H1 (cell line): ENCODE data around the gene ADAM22. TPM values are rescaled to one million over a fixed set of nuclear protein-coding genes. Genes with fewer than 3 reads are reported as not detected.

Experiments
- CTCF ChIA-PET: fragments of 300-600 bp; sonication (Branson Sonifier 250); formaldehyde crosslinking; loops from one replicate; lab custom pipeline; 2021; ENCODE audit not compliant: partially characterized antibody; lab: Charles Lee
- POLR2A ChIA-PET: fragments of 300-600 bp; sonication (Branson Sonifier 250); formaldehyde crosslinking; loops from one replicate; lab custom pipeline; 2021; ENCODE audit warnings: inconsistent platforms; ENCODE audit not compliant: partially characterized antibody; lab: Charles Lee
- DNase-seq, 2 experiments: peaks; one replicate each; pipeline versions ENCODE4 v3.0.0 to v3.0.0-alpha.2; 2010 to 2022; ENCODE audit warnings: low spot score in 2 of 2, low read depth in 1 of 2, mixed read lengths in 1 of 2
- FAIRE-seq: peaks from 2 replicates; lab custom pipeline; 2011; peaks lifted over from hg19 to GRCh38; lab: Jason Lieb, UNC
- H2AFZ ChIP-seq: 2 replicates; pipeline ENCODE4 v1.8.1; 2012; ENCODE audit warnings: low read length, inconsistent platforms
- H2AK5ac ChIP-seq: 2 replicates; pipeline ENCODE4 v1.6.1; 2013; ENCODE audit warnings: low read depth, low read length
- H2BK120ac ChIP-seq: replicated peaks from 2 replicates; pipeline ENCODE3; 2013; ENCODE audit warnings: low read depth, low read length, inconsistent platforms
- H2BK12ac ChIP-seq: 2 replicates; pipeline ENCODE4 v1.6.1; 2013; ENCODE audit warnings: low read depth, low read length
- H2BK15ac ChIP-seq: 2 replicates; pipeline ENCODE4 v1.6.1; 2013; ENCODE audit warnings: low read length
- H2BK20ac ChIP-seq: 2 replicates; pipeline ENCODE4 v1.6.1; 2013; ENCODE audit warnings: low read length
- H2BK5ac ChIP-seq: 2 replicates; pipeline ENCODE4 v1.6.1; 2013; ENCODE audit warnings: low read depth, low read length
- H3K14ac ChIP-seq: 2 replicates; pipeline ENCODE4 v1.6.1; 2013; ENCODE audit warnings: inconsistent platforms; ENCODE audit not compliant: insufficient read length
- H3K18ac ChIP-seq: 2 replicates; pipeline ENCODE4 v1.6.1; 2013; ENCODE audit warnings: low read length; ENCODE audit errors: extremely low read depth
- H3K23ac ChIP-seq: 2 replicates; pipeline ENCODE4 v1.6.1; 2013; ENCODE audit warnings: inconsistent platforms; ENCODE audit not compliant: insufficient read length
- H3K23me2 ChIP-seq: 2 replicates; pipeline ENCODE4 v1.6.1; 2013; ENCODE audit warnings: low read depth, low read length
- H3K27ac ChIP-seq: 2 replicates; pipeline ENCODE4 v1.6.1; 2011; ENCODE audit warnings: low read depth, low read length, inconsistent platforms
- H3K27me3 ChIP-seq, 4 experiments: replicated peaks in 1 of 4; 1 replicate in 1 of 4; 2 replicates in 3 of 4; pipeline versions ENCODE4 v1.6.1 to v1.8.1; 2011 to 2013; ENCODE audit warnings: low read length in 3 of 4, mild to moderate bottlenecking in 3 of 4, inconsistent platforms in 2 of 4, mixed read lengths in 2 of 4, moderate library complexity in 1 of 4; ENCODE audit not compliant: control insufficient read depth in 3 of 4, insufficient read depth in 3 of 4; ENCODE audit errors: extremely low read depth in 1 of 4
- H3K36me3 ChIP-seq, 4 experiments: 2 replicates each; pipeline versions ENCODE4 v1.6.1 to v1.8.1; 2011 to 2013; ENCODE audit warnings: mild to moderate bottlenecking in 4 of 4, low read length in 3 of 4, moderate library complexity in 2 of 4, control low read depth in 1 of 4, inconsistent platforms in 1 of 4; ENCODE audit not compliant: insufficient read depth in 4 of 4, control insufficient read depth in 2 of 4
- H3K4ac ChIP-seq: replicated peaks from 2 replicates; pipeline ENCODE3; 2013; ENCODE audit warnings: low read length, low read depth, mixed read lengths, inconsistent platforms; ENCODE audit not compliant: insufficient read length
- H3K4me1 ChIP-seq, 4 experiments: replicated peaks in 1 of 4; 1 replicate in 1 of 4; 2 replicates in 3 of 4; pipeline versions ENCODE4 v1.6.1 to v1.8.1; 2011 to 2013; ENCODE audit warnings: low read length in 3 of 4, inconsistent platforms in 2 of 4, mixed read lengths in 1 of 4; ENCODE audit not compliant: insufficient read depth in 4 of 4, control insufficient read depth in 3 of 4
- H3K4me2 ChIP-seq, 2 experiments: 2 replicates each; pipeline versions ENCODE4 v1.6.1 to v1.8.1; 2011 to 2013; ENCODE audit warnings: low read depth in 2 of 2, low read length in 2 of 2, control low read depth in 1 of 2, inconsistent platforms in 1 of 2, mild to moderate bottlenecking in 1 of 2; ENCODE audit not compliant: insufficient read depth in 1 of 2
- H3K4me3 ChIP-seq, 4 experiments: fragments of 200-600, 300-600 bp in 1 of 4; sonication (generic), shearing (Covaris generic), sonication (Bioruptor Twin) in 1 of 4; 2 replicates each; pipeline versions ENCODE4 v1.5.1 to v1.8.1; 2011 to 2016; ENCODE audit warnings: low read length in 4 of 4, low read depth in 3 of 4, control low read depth in 2 of 4, inconsistent platforms in 2 of 4, mild to moderate bottlenecking in 2 of 4, mixed read lengths in 1 of 4, moderate library complexity in 1 of 4; ENCODE audit not compliant: insufficient read depth in 2 of 4; ENCODE audit errors: extremely low read depth in 1 of 4
- H3K56ac ChIP-seq: replicated peaks from 2 replicates; pipeline ENCODE3; 2013; ENCODE audit warnings: low read depth, mild to moderate bottlenecking, mixed read lengths, low read length, inconsistent platforms; ENCODE audit not compliant: insufficient read length
- H3K79me1 ChIP-seq: 2 replicates; pipeline ENCODE4 v1.6.1; 2013; ENCODE audit warnings: low read depth, low read length, control low read depth
- H3K79me2 ChIP-seq, 2 experiments: 2 replicates each; pipeline versions ENCODE4 v1.6.1 to v1.8.1; 2012 to 2013; ENCODE audit warnings: low read length in 2 of 2, mild to moderate bottlenecking in 2 of 2, inconsistent platforms in 1 of 2; ENCODE audit not compliant: insufficient read depth in 2 of 2, control insufficient read depth in 1 of 2
- H3K9ac ChIP-seq, 4 experiments: replicated peaks in 1 of 4; 1 replicate in 1 of 4; 2 replicates in 3 of 4; pipeline versions ENCODE4 v1.6.1 to v1.8.1; 2011 to 2013; ENCODE audit warnings: low read depth in 3 of 4, low read length in 3 of 4, control low read depth in 2 of 4, mild to moderate bottlenecking in 2 of 4, moderate library complexity in 2 of 4, inconsistent platforms in 1 of 4; ENCODE audit errors: extremely low read depth in 1 of 4
- H3K9me3 ChIP-seq, 2 experiments: 2 replicates each; pipeline versions ENCODE4 v1.6.1 to v1.8.1; 2012 to 2013; ENCODE audit warnings: mild to moderate bottlenecking in 2 of 2, moderate library complexity in 2 of 2, control low read depth in 1 of 2, inconsistent platforms in 1 of 2, low read depth in 1 of 2, low read length in 1 of 2, mixed read lengths in 1 of 2; ENCODE audit not compliant: insufficient read depth in 2 of 2
- H4K20me1 ChIP-seq, 2 experiments: replicated peaks in 1 of 2; 2 replicates each; pipeline versions ENCODE3 to v1.8.1; 2011 to 2013; ENCODE audit warnings: inconsistent platforms in 2 of 2, low read length in 2 of 2, mild to moderate bottlenecking in 1 of 2; ENCODE audit not compliant: insufficient read depth in 2 of 2, control insufficient read depth in 1 of 2
- H4K5ac ChIP-seq: 2 replicates; pipeline ENCODE4 v1.6.1; 2013; ENCODE audit warnings: low read length, low read depth, mixed read lengths, inconsistent platforms; ENCODE audit not compliant: insufficient read length
- H4K8ac ChIP-seq: 2 replicates; pipeline ENCODE4 v1.8.0; 2013; ENCODE audit warnings: mild to moderate bottlenecking, moderate library complexity, low read length, inconsistent platforms; ENCODE audit not compliant: insufficient read depth; ENCODE audit errors: extremely low read depth
- H4K91ac ChIP-seq: replicated peaks from 2 replicates; pipeline ENCODE3; 2013; ENCODE audit warnings: low read length, mixed read lengths, inconsistent platforms; ENCODE audit not compliant: insufficient read length
- CBX5 ChIP-seq: fragments of 300-800, 300-1000 bp; sonication (generic); IDR thresholded peaks from 2 replicates; pipeline ENCODE4 v1.7.1; 2016; ENCODE audit warnings: antibody characterized with exemption, low read length, low read depth
- CEBPB ChIP-seq: IDR thresholded peaks from 2 replicates; pipeline ENCODE4 v1.6.1; 2012; ENCODE audit warnings: low read depth, low read length
- CHD2 ChIP-seq: IDR thresholded peaks from 2 replicates; pipeline ENCODE4 v1.6.1; 2012; ENCODE audit warnings: low read length, improper control_type of control experiment
- CREB1 ChIP-seq: IDR thresholded peaks from 2 replicates; pipeline ENCODE4 v1.6.1; 2012; ENCODE audit warnings: inconsistent platforms
- FOSL1 ChIP-seq: IDR thresholded peaks from 2 replicates; pipeline ENCODE4 v1.6.1; 2011; ENCODE audit warnings: mild to moderate bottlenecking, low read depth, low read length, moderate library complexity; ENCODE audit not compliant: insufficient read depth
- KDM5A ChIP-seq: fragments of 200-600 bp; IDR thresholded peaks from 2 replicates; pipeline ENCODE4 v1.7.1; 2012; ENCODE audit warnings: mild to moderate bottlenecking, low read length, inconsistent platforms, mixed read lengths
- SP4 ChIP-seq: IDR thresholded peaks from 2 replicates; pipeline ENCODE4 v1.6.1; 2012; ENCODE audit warnings: low read length, inconsistent platforms
- polyA plus RNA-seq, 7 experiments: library from polyadenylated mRNA; depleted of rRNA in 3 of 7; stranded (reverse) in 5 of 7; unstranded in 2 of 7; fragments of >200 nt in 5 of 7; fragments of 200-250 nt in 2 of 7; gene quantifications; 1 replicate in 5 of 7; 2 replicates in 1 of 7; 4 replicates in 1 of 7; pipeline versions ENCODE4 v1.2.1 to v1.2.3, GENCODE V29; 2011 to 2013; ENCODE audit warnings: missing spikeins in 2 of 7, mixed read lengths in 2 of 7
- total RNA-seq: library from RNA; stranded (reverse); fragmentation: NEBNext Ultra II Directional; extraction: Animal tissue kit (Norgen Biotek cat#: 25700); gene quantifications from 2 replicates; pipeline ENCODE4 v1.2.1, GENCODE V29; 2021

ADAM22 gene
- total and polyA plus RNA-seq, 2 of the 8 experiments (the other 6 are each of a cell fraction or from before 2014, with no cell fraction given) = 4.6 to 21.4 TPM

GRCh38 chr7:88185650-88186049 lies 251.6 kb downstream of the ADAM22 start:
- no peak overlapping the region for H3K23ac ChIP-seq
- no peak overlapping the region for H2BK12ac ChIP-seq
- H3K56ac ChIP-seq = no peak overlapping the region
- H3K27ac ChIP-seq = no peak overlapping the region
- ChIA-PET CTCF (interaction anchor here (1.4 to 1.7 kb wide), 2 partner anchors 16 to 19 kb away, joined by 3 to 7 read pairs; no protein-coding TSS in a partner anchor), POLR2A (no interaction called here)
- H2BK5ac ChIP-seq = no peak overlapping the region
- H3K9ac ChIP-seq = no peak overlapping the region
- no peak overlapping the region for H2BK20ac ChIP-seq
- peaks cover 0 to 4% (median 0%) of the 10 kb centered on the region in 4 experiments; a peak in 3 of 7 replicates for H3K4me1 ChIP-seq
- H3K27me3 ChIP-seq = no peaks in the 10 kb centered on the region
- H3K9me3 ChIP-seq = no peaks in the 10 kb centered on the region
- H4K20me1 ChIP-seq = no peaks in the 10 kb centered on the region
- H3K79me1 ChIP-seq = no peaks in the 10 kb centered on the region
- no peak overlapping the region for H2AFZ ChIP-seq
- FAIRE-seq (no peak), DNase-seq (no peak)
- H4K5ac ChIP-seq = no peak overlapping the region
- H3K18ac ChIP-seq = no peak overlapping the region
- H3K4ac ChIP-seq = no peak overlapping the region
- no peak for TF ChIP-seq CREB1
- TF ChIP-seq FOSL1 = no peak
- no peak for TF ChIP-seq SP4
- no peak for TF ChIP-seq KDM5A
- no peak for TF ChIP-seq CBX5
- TF ChIP-seq CEBPB = no peak
- no peak for TF ChIP-seq CHD2
- H3K4me2 ChIP-seq = no peak overlapping the region
- no peaks in the 10 kb centered on the region for H3K23me2 ChIP-seq
- H2AK5ac ChIP-seq = no peak overlapping the region
- no peak overlapping the region for H4K91ac ChIP-seq
- no peaks in the 10 kb centered on the region for H3K36me3 ChIP-seq
- H2BK15ac ChIP-seq = no peak overlapping the region
- H3K14ac ChIP-seq = no peak overlapping the region
- no peak overlapping the region for H2BK120ac ChIP-seq
- H3K79me2 ChIP-seq = no peaks in the 10 kb centered on the region
- H4K8ac ChIP-seq = no peak overlapping the region
- H3K4me3 ChIP-seq = no peak overlapping the region
